ENCODE data around the gene ENDOD1. TPM values are rescaled to one million over a fixed set of nuclear protein-coding genes. Genes with fewer than 3 reads are reported as not detected.

Gene ENDOD1
- total and polyA plus RNA-seq, 2 experiments from 2014 or later, result 2.0 to 2.8 TPM

DNA sequence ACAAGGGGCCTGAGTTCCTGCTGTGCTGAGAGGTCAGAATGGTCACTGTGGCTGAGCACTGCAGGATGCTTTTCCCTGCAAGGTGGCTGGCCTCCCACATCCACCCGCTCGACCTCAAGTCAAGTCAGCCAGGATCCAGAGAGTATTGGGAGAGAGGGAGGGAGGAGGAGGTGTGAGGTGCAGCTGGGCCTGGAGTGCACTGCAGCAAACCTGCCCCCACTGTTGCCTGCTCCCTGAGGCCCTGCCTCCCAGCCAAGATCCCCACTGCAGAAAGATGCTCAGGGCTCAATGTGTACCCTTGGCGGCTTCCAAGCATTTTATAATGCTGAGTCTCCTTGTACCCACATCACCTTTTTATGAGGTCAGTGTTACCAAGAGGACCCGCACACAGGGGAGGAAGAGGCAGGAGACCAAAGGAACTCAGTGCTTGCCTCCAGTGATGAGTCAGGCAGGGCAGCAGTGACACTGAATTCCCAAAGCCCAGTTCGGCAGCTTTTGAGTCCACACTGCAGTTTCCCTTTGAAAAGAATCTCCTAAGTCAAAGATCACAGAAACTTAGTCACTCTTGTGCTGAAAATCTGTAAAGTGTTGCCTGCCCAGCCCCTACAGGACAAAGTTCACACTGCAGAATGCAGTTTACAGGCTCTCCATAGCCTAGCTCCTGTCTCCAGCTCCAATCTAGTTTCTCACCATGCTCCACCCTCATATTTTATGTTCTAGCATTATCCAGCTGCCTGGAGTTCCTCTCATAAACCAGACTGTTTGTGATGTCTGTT is 3.1 kb downstream of the ENDOD1 start:
- Histone ChIP-seq H3K9me3 (ENCODE audit: low read depth) (no peaks in the 10 kb centered on the region), H3K27ac (no peak overlapping the region), H3K36me3 (no peaks in the 10 kb centered on the region), H3K27me3 (peaks cover 4% of the 10 kb centered on the region), H3K4me3 (no peak overlapping the region), H3K4me1 (ENCODE audit: low read depth) (no peaks in the 10 kb centered on the region)
- DNase-seq (ENCODE audit: low read depth in 1 of 2, low spot score in 1 of 2), result peak; percentile 25 to 50
- TF ChIP-seq, protein P1, sequence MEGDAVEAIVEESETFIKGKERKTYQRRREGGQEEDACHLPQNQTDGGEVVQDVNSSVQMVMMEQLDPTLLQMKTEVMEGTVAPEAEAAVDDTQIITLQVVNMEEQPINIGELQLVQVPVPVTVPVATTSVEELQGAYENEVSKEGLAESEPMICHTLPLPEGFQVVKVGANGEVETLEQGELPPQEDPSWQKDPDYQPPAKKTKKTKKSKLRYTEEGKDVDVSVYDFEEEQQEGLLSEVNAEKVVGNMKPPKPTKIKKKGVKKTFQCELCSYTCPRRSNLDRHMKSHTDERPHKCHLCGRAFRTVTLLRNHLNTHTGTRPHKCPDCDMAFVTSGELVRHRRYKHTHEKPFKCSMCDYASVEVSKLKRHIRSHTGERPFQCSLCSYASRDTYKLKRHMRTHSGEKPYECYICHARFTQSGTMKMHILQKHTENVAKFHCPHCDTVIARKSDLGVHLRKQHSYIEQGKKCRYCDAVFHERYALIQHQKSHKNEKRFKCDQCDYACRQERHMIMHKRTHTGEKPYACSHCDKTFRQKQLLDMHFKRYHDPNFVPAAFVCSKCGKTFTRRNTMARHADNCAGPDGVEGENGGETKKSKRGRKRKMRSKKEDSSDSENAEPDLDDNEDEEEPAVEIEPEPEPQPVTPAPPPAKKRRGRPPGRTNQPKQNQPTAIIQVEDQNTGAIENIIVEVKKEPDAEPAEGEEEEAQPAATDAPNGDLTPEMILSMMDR (IDR thresholded peaks at IDR 0.05; ENCODE audit: low read depth, low read length), result peak; percentile 58

DNA sequence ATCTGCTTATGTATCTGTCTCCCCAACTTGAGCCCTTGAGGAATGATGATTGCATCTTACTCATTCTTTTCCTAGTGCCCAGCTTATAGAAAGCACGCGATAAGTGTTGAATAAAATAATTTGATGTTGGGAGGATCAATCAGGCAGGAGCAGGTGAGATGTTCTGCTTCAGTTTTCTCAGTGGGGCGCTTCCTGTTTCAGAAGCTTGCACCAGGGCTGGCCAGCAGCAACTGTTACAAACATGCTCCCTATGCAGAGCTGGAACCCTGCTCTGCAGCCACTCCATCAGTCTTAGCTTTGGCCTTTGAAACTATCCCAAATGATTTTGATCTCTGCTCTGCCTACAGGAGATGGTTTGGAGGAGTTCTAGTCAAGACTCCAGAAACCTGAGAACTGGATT is 3.9 kb downstream of the ENDOD1 start:
- H3K36me3 ChIP-seq, result no peaks in the 10 kb centered on the region
- no peaks in the 10 kb centered on the region for H3K9me3 ChIP-seq (ENCODE audit: low read depth)
- no peak for DNase-seq (ENCODE audit: low read depth in 1 of 2, low spot score in 1 of 2)
- H3K27ac ChIP-seq, result no peak overlapping the region
- H3K4me1 ChIP-seq (ENCODE audit: low read depth), result no peaks in the 10 kb centered on the region
- H3K4me3 ChIP-seq, result no peak overlapping the region
- peaks cover 4% of the 10 kb centered on the region for H3K27me3 ChIP-seq
- TF ChIP-seq, protein P1 (IDR thresholded peaks at IDR 0.05; ENCODE audit: low read depth, low read length), result no peak

DNA sequence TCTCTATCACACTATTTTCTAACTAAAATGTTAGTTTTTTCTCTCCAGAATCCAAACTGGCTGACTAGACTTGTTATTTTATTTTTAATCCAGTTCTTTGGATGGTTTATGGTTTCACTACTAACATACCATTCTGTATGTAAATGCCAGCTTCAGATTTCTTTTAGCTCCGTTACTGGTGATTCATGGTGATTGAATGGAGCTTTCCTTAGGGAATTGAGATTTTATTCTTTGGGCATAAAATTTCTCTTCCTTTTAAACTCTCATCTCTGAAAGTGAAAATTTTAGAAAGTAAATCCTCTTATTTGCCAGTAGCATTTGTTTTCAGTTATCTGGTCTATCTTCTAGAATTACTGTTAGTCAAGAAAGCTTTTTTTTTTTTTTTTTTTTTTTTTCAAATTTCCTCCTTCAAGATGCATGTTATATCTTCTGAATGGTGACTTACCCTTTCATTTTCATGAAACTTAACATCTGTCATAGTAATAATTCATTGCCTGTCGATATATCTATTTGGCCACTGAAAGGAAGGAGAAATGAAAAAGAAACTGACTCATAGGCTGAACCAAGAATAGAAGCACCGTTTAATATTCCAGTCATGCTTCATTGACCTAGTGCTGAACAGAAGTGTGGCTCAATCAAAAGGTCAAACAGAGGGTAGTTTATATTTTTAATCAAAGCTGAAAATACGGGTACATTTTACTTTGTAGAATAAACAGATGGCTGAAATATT is 6.4 kb downstream of the ENDOD1 start:
- no peak overlapping the region for H3K27ac ChIP-seq

DNA sequence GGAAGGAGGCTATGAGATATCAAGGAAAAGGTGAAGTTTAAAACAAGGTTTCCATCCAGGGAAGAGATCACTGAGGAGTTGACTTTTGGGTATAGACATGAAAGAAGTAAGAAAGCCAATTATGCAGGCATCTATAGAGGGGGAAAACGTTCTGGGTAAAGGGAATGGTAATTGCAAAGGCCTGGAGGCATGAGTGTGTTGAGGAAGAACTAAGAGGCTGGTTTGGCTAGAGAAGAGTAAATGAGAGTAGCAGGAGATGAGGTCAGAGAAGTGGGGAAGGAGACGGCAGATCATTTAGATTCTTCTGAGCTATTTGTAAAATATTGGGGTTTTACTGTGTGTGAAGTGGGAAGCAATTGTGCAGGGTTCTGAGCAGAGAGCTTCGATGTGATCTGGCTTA is 7.6 kb downstream of the ENDOD1 start:
- DNase-seq (ENCODE audit: low read depth in 1 of 2, low spot score in 1 of 2), result no peak
- H3K9me3 ChIP-seq (ENCODE audit: low read depth), result no peaks in the 10 kb centered on the region
- H3K27me3 ChIP-seq, result no peaks in the 10 kb centered on the region
- no peaks in the 10 kb centered on the region for H3K36me3 ChIP-seq
- H3K4me3 ChIP-seq, result no peak overlapping the region
- TF ChIP-seq, protein P1 (IDR thresholded peaks at IDR 0.05; ENCODE audit: low read depth, low read length), result no peak
- no peak overlapping the region for H3K27ac ChIP-seq
- H3K4me1 ChIP-seq (ENCODE audit: low read depth), result no peaks in the 10 kb centered on the region

More for the DNA sequence above, 6.4 kb downstream of the ENDOD1 start:
- TF ChIP-seq, protein P1 (IDR thresholded peaks at IDR 0.05; ENCODE audit: low read depth, low read length), result no peak
- Histone ChIP-seq H3K27me3 (peaks cover under 1% of the 10 kb centered on the region), H3K9me3 (ENCODE audit: low read depth) (no peaks in the 10 kb centered on the region), H3K36me3 (no peaks in the 10 kb centered on the region), H3K4me3 (no peak overlapping the region), H3K4me1 (ENCODE audit: low read depth) (no peaks in the 10 kb centered on the region)
- DNase-seq (ENCODE audit: low read depth in 1 of 2, low spot score in 1 of 2), result peak in 1 of 2 donors; percentile 49

DNA sequence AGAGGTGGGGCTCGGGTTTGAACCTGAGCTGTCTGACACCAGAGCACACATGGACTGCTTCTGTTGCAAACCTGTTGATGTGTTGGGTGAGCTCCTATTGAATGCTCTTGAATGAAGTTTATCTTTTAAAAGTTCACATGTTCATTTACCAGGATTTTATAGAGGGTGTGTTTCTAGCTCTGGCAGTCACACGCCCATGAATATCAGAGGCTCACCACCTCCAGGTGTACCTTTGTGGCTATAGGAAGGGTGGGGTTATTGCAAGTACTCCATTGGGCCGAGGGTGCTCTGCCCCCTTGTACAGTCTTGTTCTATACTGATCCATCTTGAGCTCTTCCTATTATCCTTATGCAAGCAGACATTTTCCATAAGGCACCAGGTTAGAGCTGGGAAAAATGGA is 9.2 kb downstream of the ENDOD1 start:
- no peak for DNase-seq (ENCODE audit: low read depth in 1 of 2, low spot score in 1 of 2)
- Histone ChIP-seq H3K36me3 (no peaks in the 10 kb centered on the region), H3K27me3 (no peaks in the 10 kb centered on the region), H3K9me3 (ENCODE audit: low read depth) (no peaks in the 10 kb centered on the region), H3K27ac (no peak overlapping the region), H3K4me1 (ENCODE audit: low read depth) (no peaks in the 10 kb centered on the region), H3K4me3 (no peak overlapping the region)
- TF ChIP-seq, protein P1 (IDR thresholded peaks at IDR 0.05; ENCODE audit: low read depth, low read length), result no peak
